Measurements from ENCODE around the gene SPTLC2.

SPTLC2 gene

DNA sequence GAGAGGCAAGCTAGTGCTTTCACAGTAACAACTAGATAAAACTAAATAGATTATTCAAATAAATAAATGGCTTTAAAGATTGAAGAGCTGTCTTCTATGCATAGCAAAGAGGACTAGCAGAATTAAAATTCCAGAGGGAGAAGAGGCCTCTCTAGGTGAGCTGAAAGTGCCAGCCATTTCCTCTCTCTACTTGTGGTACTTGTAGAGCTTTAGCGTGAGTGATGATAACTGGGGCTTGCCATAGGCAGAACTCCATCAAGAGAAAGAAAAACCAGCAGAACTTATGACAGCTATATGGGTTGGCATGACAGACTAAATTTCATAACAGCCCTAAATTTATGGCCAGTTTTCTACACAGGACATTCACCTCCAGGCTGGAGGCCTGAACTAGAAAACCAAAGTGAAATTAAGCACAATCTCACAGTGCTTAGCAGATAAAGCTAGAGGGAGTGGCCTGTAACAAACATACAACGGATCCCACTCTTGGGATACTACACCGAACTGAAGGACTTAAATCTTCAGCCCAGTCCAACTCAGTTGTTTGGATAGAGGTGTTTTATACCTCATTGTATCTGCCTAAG lies 11.0 kb downstream of the SPTLC2 start:
- DNase-seq: peak in 2 of 3 donors; percentile 60 to 67
- ChIA-PET POLR2A (no interaction called here), CTCF (interaction anchor here (1.0 to 3.9 kb wide), 5 partner anchors 7 to 59 kb away, joined by 3 to 27 read pairs (median 3); no protein-coding TSS in a partner anchor)
- Histone ChIP-seq H3K27me3 (replicated peaks in 2 of 5; ENCODE audit: control insufficient read depth in 4 of 5, insufficient read depth in 5 of 5, low read length in 4 of 5) (no peaks in the 10 kb centered on the region), H3K36me3 (ENCODE audit: control insufficient read depth in 4 of 4, insufficient read depth in 4 of 4, low read length in 3 of 4) (peaks cover 0 to 11% (median 1%) of the 10 kb centered on the region in 4 experiments), H3K9me3 (ENCODE audit: control extremely low read depth in 1 of 5, control insufficient read depth in 4 of 5, insufficient read depth in 2 of 5, low read depth in 1 of 5, low read length in 4 of 5) (no peaks in the 10 kb centered on the region), H3K27ac (ENCODE audit: insufficient read depth in 1 of 2, low read depth in 1 of 2, low read length in 2 of 2, poor library complexity in 1 of 2, severe bottlenecking in 2 of 2) (peak overlapping the region; percentile 50 to 67), H3K4me1 (ENCODE audit: control extremely low read depth in 1 of 4, control insufficient read depth in 4 of 4, insufficient read depth in 4 of 4, low read length in 3 of 4) (peaks cover 41 to 83% (median 73%) of the 10 kb centered on the region in 4 experiments), H3K4me3 (ENCODE audit: control insufficient read depth in 1 of 7, extremely low read depth in 1 of 7, insufficient read depth in 4 of 7, low read depth in 2 of 7, low read length in 6 of 7) (peak overlapping the region in 4 of 7 experiments; percentile 1 to 54 (median 13))
- WGBS (ENCODE audit: insufficient coverage): no CpG with 5 or more reads among the region's 3 CpGs

DNA sequence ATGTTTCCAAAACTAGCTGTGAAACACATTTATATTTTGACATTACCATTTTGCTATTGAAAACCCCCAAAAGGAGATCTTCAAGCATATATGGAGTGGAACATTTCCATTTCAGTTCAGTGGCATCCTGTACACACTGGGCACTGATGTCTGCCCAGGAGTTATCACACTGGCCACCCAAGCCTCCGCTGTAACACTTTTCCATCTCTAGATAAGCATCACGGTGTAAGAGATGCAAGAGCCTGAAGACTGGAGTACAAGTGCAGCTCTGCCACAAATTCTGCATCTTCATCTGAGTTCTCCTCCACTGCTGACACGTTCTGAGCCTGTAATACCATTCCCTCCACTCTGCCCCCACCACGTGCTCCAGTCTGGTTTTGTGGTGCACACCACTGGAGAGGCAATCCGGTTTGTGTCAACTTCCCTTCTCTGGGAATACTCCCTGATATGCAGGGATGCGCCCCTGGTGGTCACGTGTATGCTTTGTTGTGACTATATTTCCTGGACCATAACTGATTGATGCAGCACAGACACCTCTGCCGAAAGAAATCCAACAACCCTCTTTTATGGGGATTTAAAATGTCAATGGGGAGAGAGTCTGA lies 12.7 kb downstream of the SPTLC2 start:
- peak; percentile 60 to 68 (median 65) for DNase-seq
- Histone ChIP-seq H3K27me3 (replicated peaks in 2 of 5; ENCODE audit: control insufficient read depth in 4 of 5, insufficient read depth in 5 of 5, low read length in 4 of 5) (no peaks in the 10 kb centered on the region), H3K36me3 (ENCODE audit: control insufficient read depth in 4 of 4, insufficient read depth in 4 of 4, low read length in 3 of 4) (peaks cover 0 to 11% (median 1%) of the 10 kb centered on the region in 4 experiments), H3K4me1 (ENCODE audit: control extremely low read depth in 1 of 4, control insufficient read depth in 4 of 4, insufficient read depth in 4 of 4, low read length in 3 of 4) (peaks cover 44 to 90% (median 77%) of the 10 kb centered on the region in 4 experiments), H3K4me3 (ENCODE audit: control insufficient read depth in 1 of 7, extremely low read depth in 1 of 7, insufficient read depth in 4 of 7, low read depth in 2 of 7, low read length in 6 of 7) (peak overlapping the region in 3 of 7 experiments; percentile 15 to 43 (median 30)), H3K27ac (ENCODE audit: insufficient read depth in 1 of 2, low read depth in 1 of 2, low read length in 2 of 2, poor library complexity in 1 of 2, severe bottlenecking in 2 of 2) (peak overlapping the region; percentile 9 to 44), H3K9me3 (ENCODE audit: control extremely low read depth in 1 of 5, control insufficient read depth in 4 of 5, insufficient read depth in 2 of 5, low read depth in 1 of 5, low read length in 4 of 5) (no peaks in the 10 kb centered on the region)
- ChIA-PET POLR2A (no interaction called here), CTCF (interaction anchor here (1.0 to 3.9 kb wide), 4 partner anchors 9 to 52 kb away, joined by 3 to 27 read pairs (median 7); no protein-coding TSS in a partner anchor)
- 15% methylated on average over 6 of the region's 8 CpGs for WGBS (ENCODE audit: insufficient coverage)

DNA sequence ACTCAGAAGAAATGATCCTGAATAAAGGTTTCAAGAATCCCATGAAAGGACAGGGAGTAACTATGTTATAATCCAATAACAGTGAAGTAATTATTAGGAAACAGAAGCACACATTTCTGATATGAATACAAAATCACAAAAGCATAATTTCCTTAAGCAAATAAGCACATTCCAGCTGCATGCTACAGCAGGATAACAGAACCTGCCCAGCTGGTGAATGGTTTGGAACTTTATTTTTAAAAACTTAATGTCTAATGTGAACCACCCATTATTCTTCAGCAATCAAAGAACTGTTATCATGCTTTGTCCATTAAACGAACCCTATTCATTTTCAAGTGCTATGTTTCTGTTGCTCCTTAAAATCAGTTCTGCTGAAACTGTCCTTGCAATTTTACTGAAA lies 13.4 kb downstream of the SPTLC2 start:
- POLR2A ChIA-PET: no interaction called here
- no peak for DNase-seq

DNA sequence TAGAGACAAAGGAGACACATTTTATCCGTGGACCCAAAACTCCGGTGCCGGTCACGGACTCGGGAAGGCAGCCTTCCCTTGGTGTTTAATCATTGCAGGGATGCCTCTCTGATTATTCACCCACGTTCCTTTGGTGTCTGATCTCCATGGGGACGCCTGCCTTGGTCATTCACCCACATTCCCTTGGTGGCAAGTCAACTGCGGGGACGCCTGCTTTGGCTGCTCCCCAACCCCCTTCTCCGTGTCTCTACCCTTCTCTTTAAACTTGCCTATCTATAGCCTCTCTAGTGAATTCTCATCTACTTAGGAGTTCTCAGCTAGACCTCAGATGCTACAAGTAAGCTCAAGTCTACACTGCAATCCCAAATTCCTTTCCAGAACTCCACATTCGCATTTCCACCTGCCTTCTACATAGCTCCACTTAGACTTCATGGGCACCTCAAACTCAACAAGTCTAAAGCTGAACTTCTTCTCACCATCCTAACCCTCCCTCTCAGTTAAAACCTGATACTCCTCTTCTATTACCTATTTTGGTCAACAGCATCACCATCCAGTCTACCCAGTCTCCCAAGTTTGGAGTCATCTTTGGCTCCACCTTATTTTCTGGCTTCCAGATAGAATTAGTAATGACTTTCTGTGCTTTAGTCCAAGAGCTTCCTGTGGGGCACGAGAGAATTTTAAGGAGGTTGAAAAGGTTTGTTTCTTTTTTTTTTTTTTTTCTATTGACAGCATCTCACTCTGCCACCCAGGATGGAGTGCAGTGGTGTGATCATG lies 14.4 kb downstream of the SPTLC2 start:
- no peaks in the 10 kb centered on the region for H3K27me3 ChIP-seq (replicated peaks in 2 of 5; ENCODE audit: control insufficient read depth in 4 of 5, insufficient read depth in 5 of 5, low read length in 4 of 5)
- ChIA-PET CTCF (interaction anchor here (1.2 to 3.9 kb wide), 2 partner anchors 9 to 12 kb away, joined by 5 to 27 read pairs; no protein-coding TSS in a partner anchor), POLR2A (no interaction called here)
- H3K4me1 ChIP-seq (ENCODE audit: control extremely low read depth in 1 of 4, control insufficient read depth in 4 of 4, insufficient read depth in 4 of 4, low read length in 3 of 4): peaks cover 28 to 82% (median 66%) of the 10 kb centered on the region in 4 experiments
- H3K4me3 ChIP-seq (ENCODE audit: control insufficient read depth in 1 of 7, extremely low read depth in 1 of 7, insufficient read depth in 4 of 7, low read depth in 2 of 7, low read length in 6 of 7): no peak overlapping the region
- H3K36me3 ChIP-seq (ENCODE audit: control insufficient read depth in 4 of 4, insufficient read depth in 4 of 4, low read length in 3 of 4): peaks cover under 1 to 14% (median 3%) of the 10 kb centered on the region in 4 experiments
- no peaks in the 10 kb centered on the region for H3K9me3 ChIP-seq (ENCODE audit: control extremely low read depth in 1 of 5, control insufficient read depth in 4 of 5, insufficient read depth in 2 of 5, low read depth in 1 of 5, low read length in 4 of 5)
- DNase-seq: no peak
- H3K27ac ChIP-seq (ENCODE audit: insufficient read depth in 1 of 2, low read depth in 1 of 2, low read length in 2 of 2, poor library complexity in 1 of 2, severe bottlenecking in 2 of 2): peak overlapping the region in 1 of 2 experiments; percentile 46
- WGBS (ENCODE audit: insufficient coverage): over 99% methylated on average over 11 of the region's 12 CpGs

More for the DNA sequence above, 13.4 kb downstream of the SPTLC2 start:
- Histone ChIP-seq H3K27ac (ENCODE audit: insufficient read depth in 1 of 2, low read depth in 1 of 2, low read length in 2 of 2, poor library complexity in 1 of 2, severe bottlenecking in 2 of 2) (no peak overlapping the region), H3K4me3 (ENCODE audit: control insufficient read depth in 1 of 7, extremely low read depth in 1 of 7, insufficient read depth in 4 of 7, low read depth in 2 of 7, low read length in 6 of 7) (peak overlapping the region in 1 of 7 experiments; percentile 12), H3K36me3 (ENCODE audit: control insufficient read depth in 4 of 4, insufficient read depth in 4 of 4, low read length in 3 of 4) (peaks cover 0 to 11% (median 1%) of the 10 kb centered on the region in 4 experiments), H3K4me1 (ENCODE audit: control extremely low read depth in 1 of 4, control insufficient read depth in 4 of 4, insufficient read depth in 4 of 4, low read length in 3 of 4) (peaks cover 38 to 90% (median 74%) of the 10 kb centered on the region in 4 experiments), H3K27me3 (replicated peaks in 2 of 5; ENCODE audit: control insufficient read depth in 4 of 5, insufficient read depth in 5 of 5, low read length in 4 of 5) (no peaks in the 10 kb centered on the region), H3K9me3 (ENCODE audit: control extremely low read depth in 1 of 5, control insufficient read depth in 4 of 5, insufficient read depth in 2 of 5, low read depth in 1 of 5, low read length in 4 of 5) (no peaks in the 10 kb centered on the region)
- WGBS (ENCODE audit: insufficient coverage): 86% methylated on average over 1 of the region's 1 CpG
- CTCF ChIA-PET: interaction anchor here (1.0 to 3.9 kb wide), 4 partner anchors 10 to 52 kb away, joined by 3 to 27 read pairs (median 7); no protein-coding TSS in a partner anchor

DNA sequence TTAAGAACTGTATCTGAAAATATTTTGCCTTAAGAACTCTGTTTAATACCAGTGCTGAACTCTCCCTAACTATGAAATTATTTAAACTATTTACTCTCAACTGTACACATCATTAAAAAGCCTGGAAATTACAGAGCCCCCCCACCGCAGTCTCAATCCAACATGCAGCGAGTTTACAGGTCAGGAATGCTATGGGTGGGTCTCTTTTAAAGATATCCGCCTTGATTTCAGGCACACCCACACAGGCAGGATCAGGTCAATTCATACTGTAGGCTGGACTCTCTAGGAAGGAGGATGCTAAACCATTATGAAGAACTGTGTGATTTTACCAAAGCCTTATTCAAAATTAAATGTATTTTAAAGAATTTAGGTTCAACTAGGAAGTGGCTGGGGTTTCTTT lies 16.5 kb downstream of the SPTLC2 start:
- peaks cover 6 to 31% (median 14%) of the 10 kb centered on the region in 4 experiments for H3K36me3 ChIP-seq (ENCODE audit: control insufficient read depth in 4 of 4, insufficient read depth in 4 of 4, low read length in 3 of 4)
- ChIA-PET CTCF (interaction anchor here (0.8 to 1.4 kb wide), 2 partner anchors 8 to 22 kb away, joined by 3 to 6 read pairs; no protein-coding TSS in a partner anchor), POLR2A (no interaction called here)
- peak overlapping the region in 1 of 7 experiments; percentile 39 for H3K4me3 ChIP-seq (ENCODE audit: control insufficient read depth in 1 of 7, extremely low read depth in 1 of 7, insufficient read depth in 4 of 7, low read depth in 2 of 7, low read length in 6 of 7)
- H3K27ac ChIP-seq (ENCODE audit: insufficient read depth in 1 of 2, low read depth in 1 of 2, low read length in 2 of 2, poor library complexity in 1 of 2, severe bottlenecking in 2 of 2): peak overlapping the region in 1 of 2 experiments; percentile 74
- DNase-seq: no peak
- H3K4me1 ChIP-seq (ENCODE audit: control extremely low read depth in 1 of 4, control insufficient read depth in 4 of 4, insufficient read depth in 4 of 4, low read length in 3 of 4): peaks cover 16 to 71% (median 54%) of the 10 kb centered on the region in 4 experiments
- 67% methylated on average over 1 of the region's 3 CpGs for WGBS (ENCODE audit: insufficient coverage)
- H3K9me3 ChIP-seq (ENCODE audit: control extremely low read depth in 1 of 5, control insufficient read depth in 4 of 5, insufficient read depth in 2 of 5, low read depth in 1 of 5, low read length in 4 of 5): no peaks in the 10 kb centered on the region
- no peaks in the 10 kb centered on the region for H3K27me3 ChIP-seq (replicated peaks in 2 of 5; ENCODE audit: control insufficient read depth in 4 of 5, insufficient read depth in 5 of 5, low read length in 4 of 5)

DNA sequence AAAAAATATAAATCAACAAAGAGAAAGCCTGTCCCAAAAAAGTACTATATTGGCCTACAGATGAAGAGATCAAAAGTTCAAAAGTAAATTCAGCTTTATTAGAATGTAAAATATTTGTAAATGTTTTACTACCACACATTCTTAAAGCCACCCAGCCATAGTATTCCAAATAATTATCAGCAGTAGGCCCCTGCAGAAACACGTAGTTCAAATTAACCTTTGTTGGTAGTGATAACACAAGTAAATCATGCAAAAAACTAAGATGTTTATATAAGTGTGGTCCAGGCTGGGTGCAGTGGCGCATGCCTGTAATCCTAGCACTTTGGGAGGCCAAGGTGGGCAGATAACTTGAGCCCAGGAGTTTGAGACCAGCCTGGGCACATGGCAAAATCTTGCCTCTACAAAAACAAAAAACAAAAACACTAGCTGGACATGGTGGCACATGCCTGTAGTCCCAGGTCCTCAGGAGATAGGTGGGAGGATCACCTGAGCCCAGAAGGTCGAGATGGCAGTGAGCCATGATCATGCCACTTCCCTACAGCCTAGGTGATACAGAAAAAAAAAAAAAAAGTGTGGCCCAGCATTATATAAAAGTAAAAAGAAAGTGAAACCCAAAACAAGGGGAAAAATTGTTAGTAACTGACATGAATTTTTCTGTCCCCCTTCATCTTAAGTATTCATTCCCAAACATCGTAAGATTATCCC lies 17.9 kb downstream of the SPTLC2 start:
- Histone ChIP-seq H3K27ac (ENCODE audit: insufficient read depth in 1 of 2, low read depth in 1 of 2, low read length in 2 of 2, poor library complexity in 1 of 2, severe bottlenecking in 2 of 2) (peak overlapping the region; percentile 60 to 74), H3K4me1 (ENCODE audit: control extremely low read depth in 1 of 4, control insufficient read depth in 4 of 4, insufficient read depth in 4 of 4, low read length in 3 of 4) (peaks cover 24 to 74% (median 54%) of the 10 kb centered on the region in 4 experiments), H3K9me3 (ENCODE audit: control extremely low read depth in 1 of 5, control insufficient read depth in 4 of 5, insufficient read depth in 2 of 5, low read depth in 1 of 5, low read length in 4 of 5) (no peaks in the 10 kb centered on the region), H3K27me3 (replicated peaks in 2 of 5; ENCODE audit: control insufficient read depth in 4 of 5, insufficient read depth in 5 of 5, low read length in 4 of 5) (no peaks in the 10 kb centered on the region), H3K4me3 (ENCODE audit: control insufficient read depth in 1 of 7, extremely low read depth in 1 of 7, insufficient read depth in 4 of 7, low read depth in 2 of 7, low read length in 6 of 7) (peak overlapping the region in 5 of 7 experiments; percentile 20 to 56 (median 34)), H3K36me3 (ENCODE audit: control insufficient read depth in 4 of 4, insufficient read depth in 4 of 4, low read length in 3 of 4) (peaks cover 6 to 35% (median 20%) of the 10 kb centered on the region in 4 experiments)
- peak in 2 of 3 donors; percentile 72 to 77 for DNase-seq
- ChIA-PET POLR2A (no interaction called here), CTCF (interaction anchor here (1.4 kb wide), 1 partner anchor 9 kb away, joined by 6 read pairs; no protein-coding TSS in a partner anchor)
- 0% methylated on average over 1 of the region's 4 CpGs for WGBS (ENCODE audit: insufficient coverage)

All from common myeloid progenitor, CD34-positive (primary cell).